Neural progenitor cell (in vitro differentiated cells): ENCODE data around the gene MPL. TPM values are rescaled to one million over a fixed set of nuclear protein-coding genes. Genes with fewer than 3 reads are reported as not detected.
"Not testable (repeated sequence)": the region's sequence is repeated elsewhere in the genome, so short reads cannot be mapped to it uniquely, and the experiment has no call there.

Experiments
- DNase-seq: peaks from one replicate; pipeline ENCODE4 v3.0.0-alpha.2; 2016; ENCODE audit warnings: low spot score
- H2AFZ ChIP-seq: fragments of 200-600 bp; sonication (generic); replicated peaks from 2 replicates; pipeline ENCODE4 v1.6.1; 2016; ENCODE audit warnings: antibody characterized with exemption
- H3F3A ChIP-seq: fragments of 200-600 bp; sonication (generic); 2 replicates; pipeline ENCODE4 v1.6.1; 2016; ENCODE audit warnings: antibody characterized with exemption, low read depth
- H3K27ac ChIP-seq: fragments of 200-600 bp; sonication (generic); 2 replicates; pipeline ENCODE4 v1.5.1; 2016; ENCODE audit warnings: mild to moderate bottlenecking
- H3K27me3 ChIP-seq: fragments of 200-600 bp; sonication (generic); 2 replicates; pipeline ENCODE4 v1.6.1; 2016; ENCODE audit warnings: mild to moderate bottlenecking, moderate library complexity
- H3K36me3 ChIP-seq: fragments of 200-600 bp; sonication (generic); 2 replicates; pipeline ENCODE4 v1.5.1; 2016
- H3K4me1 ChIP-seq: fragments of 200-600 bp; sonication (generic); 2 replicates; pipeline ENCODE4 v1.6.1; 2016; ENCODE audit warnings: mixed run types
- H3K4me2 ChIP-seq: fragments of 200-600 bp; sonication (generic); 2 replicates; pipeline ENCODE4 v1.6.1; 2016
- H3K4me3 ChIP-seq: fragments of 200-600 bp; sonication (generic); 2 replicates; pipeline ENCODE4 v1.5.1; 2016
- H3K79me2 ChIP-seq: fragments of 200-600 bp; sonication (generic); 2 replicates; pipeline ENCODE4 v1.6.1; 2016; ENCODE audit warnings: low read depth
- H3K9ac ChIP-seq: fragments of 200-600 bp; sonication (generic); 2 replicates; pipeline ENCODE4 v1.6.1; 2016
- H3K9me3 ChIP-seq: fragments of 200-600 bp; sonication (generic); 2 replicates; pipeline ENCODE4 v1.5.1; 2016; ENCODE audit warnings: low read depth
- H4K20me1 ChIP-seq: fragments of 200-600 bp; sonication (generic); 2 replicates; pipeline ENCODE4 v1.6.1; 2016; ENCODE audit warnings: low read depth
- H3K27ac Mint-ChIP-seq: 3 replicates; pipeline ENCODE4 v1.8.0; 2021; ENCODE audit warnings: mixed read lengths
- H3K27me3 Mint-ChIP-seq: 2 replicates; pipeline ENCODE4 v1.8.0; 2022; ENCODE audit warnings: low read depth, mild to moderate bottlenecking, inconsistent platforms, moderate library complexity, mixed read lengths; ENCODE audit not compliant: insufficient read depth
- H3K36me3 Mint-ChIP-seq: 3 replicates; pipeline ENCODE4 v1.8.0; 2021; ENCODE audit warnings: mixed read lengths
- H3K4me1 Mint-ChIP-seq: 3 replicates; pipeline ENCODE4 v1.8.0; 2021; ENCODE audit warnings: mixed read lengths
- H3K4me3 Mint-ChIP-seq: 3 replicates; pipeline ENCODE4 v1.8.0; 2021; ENCODE audit warnings: mild to moderate bottlenecking, moderate library complexity, mixed read lengths
- H3K9me3 Mint-ChIP-seq: 3 replicates; pipeline ENCODE4 v1.8.0; 2020; ENCODE audit warnings: mixed read lengths
- CTCF ChIP-seq: fragments of 200-600 bp; sonication (generic); IDR thresholded peaks from 2 replicates; pipeline ENCODE4 v1.5.1; 2017; ENCODE audit warnings: antibody characterized with exemption, mild to moderate bottlenecking
- EZH2 ChIP-seq: fragments of 200-600 bp; sonication (generic); IDR thresholded peaks from 2 replicates; pipeline ENCODE4 v1.6.1; 2017; ENCODE audit warnings: antibody characterized with exemption, mild to moderate bottlenecking, moderate library complexity
- EZH2phosphoT487 ChIP-seq: fragments of 200-600 bp; sonication (generic); IDR thresholded peaks from 2 replicates; pipeline ENCODE4 v1.6.1; 2017; ENCODE audit warnings: antibody characterized with exemption
- total RNA-seq: library from RNA; depleted of rRNA; stranded (reverse); fragments of >200 nt; gene quantifications from 2 replicates; pipeline ENCODE4 v1.2.3, GENCODE V29; 2015; ENCODE audit warnings: low replicate concordance

The MPL gene
- total RNA-seq, 1 donor from 2014 or later: not detected

- peaks cover 4% of the 10 kb centered on the region for H3K4me1 Mint-ChIP-seq
- peaks cover 10% of the 10 kb centered on the region for H3K36me3 Mint-ChIP-seq
- Histone ChIP-seq H3K4me2 (no peak overlapping the region), H4K20me1 (no peaks in the 10 kb centered on the region), H3K4me3 (no peak overlapping the region), H3K4me1 (peaks cover 1% of the 10 kb centered on the region), H3F3A (peaks cover under 1% of the 10 kb centered on the region), H3K36me3 (no peaks in the 10 kb centered on the region), H3K9me3 (no peaks in the 10 kb centered on the region), H3K79me2 (peaks cover 9% of the 10 kb centered on the region), H3K27me3 (no peaks in the 10 kb centered on the region), H2AFZ (no peak overlapping the region), H3K9ac (no peak overlapping the region), H3K27ac (no peak overlapping the region)
- no peak for TF ChIP-seq EZH2phosphoT487
- no peak for TF ChIP-seq CTCF
- no peak for TF ChIP-seq EZH2
- no peak overlapping the region for H3K4me3 Mint-ChIP-seq
- no peaks in the 10 kb centered on the region for H3K9me3 Mint-ChIP-seq
- no peak for DNase-seq
- no peak overlapping the region for H3K27ac Mint-ChIP-seq
- H3K27me3 Mint-ChIP-seq: peaks cover 3% of the 10 kb centered on the region
Observed at GRCh38 chr1:43395523-43395922, 57.9 kb downstream of the MPL start.

- Histone ChIP-seq H3K36me3 (no peaks in the 10 kb centered on the region), H3K4me3 (no peak overlapping the region), H2AFZ (no peak overlapping the region), H3K9ac (no peak overlapping the region), H4K20me1 (no peaks in the 10 kb centered on the region), H3K4me1 (no peaks in the 10 kb centered on the region), H3F3A (no peaks in the 10 kb centered on the region), H3K4me2 (no peak overlapping the region), H3K79me2 (peaks cover 4% of the 10 kb centered on the region), H3K9me3 (no peaks in the 10 kb centered on the region), H3K27ac (no peak overlapping the region), H3K27me3 (no peaks in the 10 kb centered on the region)
- H3K36me3 Mint-ChIP-seq: peaks cover 10% of the 10 kb centered on the region
- H3K4me1 Mint-ChIP-seq: no peaks in the 10 kb centered on the region
- H3K27ac Mint-ChIP-seq: no peak overlapping the region
- H3K27me3 Mint-ChIP-seq: peaks cover 3% of the 10 kb centered on the region
- DNase-seq: no peak
- H3K9me3 Mint-ChIP-seq: no peaks in the 10 kb centered on the region
- no peak overlapping the region for H3K4me3 Mint-ChIP-seq
- TF ChIP-seq EZH2phosphoT487 (no peak), CTCF (no peak), EZH2 (no peak)
Observed at GRCh38 chr1:43396059-43396458, 58.4 kb downstream of the MPL start.

- H3K36me3 Mint-ChIP-seq: peaks cover 13% of the 10 kb centered on the region
- no peak overlapping the region for H3K9ac ChIP-seq
- no peak overlapping the region for H3K4me2 ChIP-seq
- TF ChIP-seq EZH2 (no peak), EZH2phosphoT487 (no peak), CTCF (no peak)
- no peaks in the 10 kb centered on the region for H3K4me1 ChIP-seq
- H3K36me3 ChIP-seq: no peaks in the 10 kb centered on the region
- no peak overlapping the region for H3K27ac Mint-ChIP-seq
- H2AFZ ChIP-seq: no peak overlapping the region
- H3K27me3 Mint-ChIP-seq: peaks cover 3% of the 10 kb centered on the region
- H3K9me3 Mint-ChIP-seq: no peaks in the 10 kb centered on the region
- H4K20me1 ChIP-seq: no peaks in the 10 kb centered on the region
- no peak overlapping the region for H3K4me3 Mint-ChIP-seq
- H3K4me1 Mint-ChIP-seq: no peaks in the 10 kb centered on the region
- no peak overlapping the region for H3K27ac ChIP-seq
- DNase-seq: no peak
- no peaks in the 10 kb centered on the region for H3K27me3 ChIP-seq
- H3K9me3 ChIP-seq: no peaks in the 10 kb centered on the region
- no peak overlapping the region for H3K4me3 ChIP-seq
- no peaks in the 10 kb centered on the region for H3F3A ChIP-seq
- H3K79me2 ChIP-seq: no peaks in the 10 kb centered on the region
Observed at GRCh38 chr1:43398227-43398626, 60.6 kb downstream of the MPL start.

GRCh38 chr1:43400441-43400840 is 62.8 kb downstream of the MPL start:
- not testable (repeated sequence) for H3K36me3 ChIP-seq, H3K9me3 Mint-ChIP-seq, H3K79me2 ChIP-seq, DNase-seq, H3K4me1 ChIP-seq, H3K9ac ChIP-seq, H3F3A ChIP-seq, H3K27ac ChIP-seq, H2AFZ ChIP-seq, H3K4me3 Mint-ChIP-seq, H3K4me3 ChIP-seq, H3K4me1 Mint-ChIP-seq, H3K9me3 ChIP-seq, H4K20me1 ChIP-seq, H3K27me3 Mint-ChIP-seq, H3K27ac Mint-ChIP-seq, H3K4me2 ChIP-seq, H3K27me3 ChIP-seq
- peaks cover 27% of the 10 kb centered on the region for H3K36me3 Mint-ChIP-seq
